ENCODE measurements around the gene POLN. TPM values are rescaled to one million over a fixed set of nuclear protein-coding genes. Genes with fewer than 3 reads are reported as not detected.

POLN gene
- total and polyA plus RNA-seq, 2 experiments from 2014 or later, result 1.8 to 4.0 TPM

GRCh38 chr4:2066571-2067445, 175.1 kb downstream of the POLN start:
- no peak overlapping the region for H3K4me3 ChIP-seq
- H3K4me1 ChIP-seq (ENCODE audit: insufficient read depth), result no peaks in the 10 kb centered on the region
- no peak for ATAC-seq
- H4K20me1 ChIP-seq (replicated peaks; ENCODE audit: insufficient read depth), result no peaks in the 10 kb centered on the region
- no peak overlapping the region for H3K27ac Mint-ChIP-seq
- peaks cover 3% of the 10 kb centered on the region; the same call in 1 of the 3 replicates for H3K36me3 Mint-ChIP-seq (ENCODE audit: low read depth)
- H2AFZ ChIP-seq, result no peak overlapping the region
- H3K27me3 Mint-ChIP-seq (ENCODE audit: insufficient read depth, low read depth, poor library complexity), result peaks cover 15% of the 10 kb centered on the region
- H3K9me2 ChIP-seq (ENCODE audit: insufficient read depth), result no peaks in the 10 kb centered on the region
- no peaks in the 10 kb centered on the region for H3K36me3 ChIP-seq (ENCODE audit: insufficient read depth)
- TF ChIP-seq JUNB (IDR thresholded peaks at IDR 0.05; ENCODE audit: unreplicated experiment) (no peak), NANOG (IDR thresholded peaks at IDR 0.05; ENCODE audit: borderline replicate concordance) (no peak), ZNF114 (CRISPR knock-in tag; IDR thresholded peaks at IDR 0.05) (no peak), STAT1 (IDR thresholded peaks at IDR 0.05; ENCODE audit: unreplicated experiment) (no peak), EZH2phosphoT487 (IDR thresholded peaks at IDR 0.05; ENCODE audit: unreplicated experiment) (no peak), CREB1 (CRISPR knock-in tag; IDR thresholded peaks at IDR 0.05; ENCODE audit: low read depth) (no peak), POLR2AphosphoS5 (IDR thresholded peaks at IDR 0.05; ENCODE audit: low read depth) (no peak), ZNF331 (CRISPR knock-in tag; IDR thresholded peaks at IDR 0.05; ENCODE audit: low read depth) (no peak), EZH2 (IDR thresholded peaks at IDR 0.05; ENCODE audit: low read depth, unreplicated experiment) (no peak)
- TF ChIP-seq, protein P1, sequence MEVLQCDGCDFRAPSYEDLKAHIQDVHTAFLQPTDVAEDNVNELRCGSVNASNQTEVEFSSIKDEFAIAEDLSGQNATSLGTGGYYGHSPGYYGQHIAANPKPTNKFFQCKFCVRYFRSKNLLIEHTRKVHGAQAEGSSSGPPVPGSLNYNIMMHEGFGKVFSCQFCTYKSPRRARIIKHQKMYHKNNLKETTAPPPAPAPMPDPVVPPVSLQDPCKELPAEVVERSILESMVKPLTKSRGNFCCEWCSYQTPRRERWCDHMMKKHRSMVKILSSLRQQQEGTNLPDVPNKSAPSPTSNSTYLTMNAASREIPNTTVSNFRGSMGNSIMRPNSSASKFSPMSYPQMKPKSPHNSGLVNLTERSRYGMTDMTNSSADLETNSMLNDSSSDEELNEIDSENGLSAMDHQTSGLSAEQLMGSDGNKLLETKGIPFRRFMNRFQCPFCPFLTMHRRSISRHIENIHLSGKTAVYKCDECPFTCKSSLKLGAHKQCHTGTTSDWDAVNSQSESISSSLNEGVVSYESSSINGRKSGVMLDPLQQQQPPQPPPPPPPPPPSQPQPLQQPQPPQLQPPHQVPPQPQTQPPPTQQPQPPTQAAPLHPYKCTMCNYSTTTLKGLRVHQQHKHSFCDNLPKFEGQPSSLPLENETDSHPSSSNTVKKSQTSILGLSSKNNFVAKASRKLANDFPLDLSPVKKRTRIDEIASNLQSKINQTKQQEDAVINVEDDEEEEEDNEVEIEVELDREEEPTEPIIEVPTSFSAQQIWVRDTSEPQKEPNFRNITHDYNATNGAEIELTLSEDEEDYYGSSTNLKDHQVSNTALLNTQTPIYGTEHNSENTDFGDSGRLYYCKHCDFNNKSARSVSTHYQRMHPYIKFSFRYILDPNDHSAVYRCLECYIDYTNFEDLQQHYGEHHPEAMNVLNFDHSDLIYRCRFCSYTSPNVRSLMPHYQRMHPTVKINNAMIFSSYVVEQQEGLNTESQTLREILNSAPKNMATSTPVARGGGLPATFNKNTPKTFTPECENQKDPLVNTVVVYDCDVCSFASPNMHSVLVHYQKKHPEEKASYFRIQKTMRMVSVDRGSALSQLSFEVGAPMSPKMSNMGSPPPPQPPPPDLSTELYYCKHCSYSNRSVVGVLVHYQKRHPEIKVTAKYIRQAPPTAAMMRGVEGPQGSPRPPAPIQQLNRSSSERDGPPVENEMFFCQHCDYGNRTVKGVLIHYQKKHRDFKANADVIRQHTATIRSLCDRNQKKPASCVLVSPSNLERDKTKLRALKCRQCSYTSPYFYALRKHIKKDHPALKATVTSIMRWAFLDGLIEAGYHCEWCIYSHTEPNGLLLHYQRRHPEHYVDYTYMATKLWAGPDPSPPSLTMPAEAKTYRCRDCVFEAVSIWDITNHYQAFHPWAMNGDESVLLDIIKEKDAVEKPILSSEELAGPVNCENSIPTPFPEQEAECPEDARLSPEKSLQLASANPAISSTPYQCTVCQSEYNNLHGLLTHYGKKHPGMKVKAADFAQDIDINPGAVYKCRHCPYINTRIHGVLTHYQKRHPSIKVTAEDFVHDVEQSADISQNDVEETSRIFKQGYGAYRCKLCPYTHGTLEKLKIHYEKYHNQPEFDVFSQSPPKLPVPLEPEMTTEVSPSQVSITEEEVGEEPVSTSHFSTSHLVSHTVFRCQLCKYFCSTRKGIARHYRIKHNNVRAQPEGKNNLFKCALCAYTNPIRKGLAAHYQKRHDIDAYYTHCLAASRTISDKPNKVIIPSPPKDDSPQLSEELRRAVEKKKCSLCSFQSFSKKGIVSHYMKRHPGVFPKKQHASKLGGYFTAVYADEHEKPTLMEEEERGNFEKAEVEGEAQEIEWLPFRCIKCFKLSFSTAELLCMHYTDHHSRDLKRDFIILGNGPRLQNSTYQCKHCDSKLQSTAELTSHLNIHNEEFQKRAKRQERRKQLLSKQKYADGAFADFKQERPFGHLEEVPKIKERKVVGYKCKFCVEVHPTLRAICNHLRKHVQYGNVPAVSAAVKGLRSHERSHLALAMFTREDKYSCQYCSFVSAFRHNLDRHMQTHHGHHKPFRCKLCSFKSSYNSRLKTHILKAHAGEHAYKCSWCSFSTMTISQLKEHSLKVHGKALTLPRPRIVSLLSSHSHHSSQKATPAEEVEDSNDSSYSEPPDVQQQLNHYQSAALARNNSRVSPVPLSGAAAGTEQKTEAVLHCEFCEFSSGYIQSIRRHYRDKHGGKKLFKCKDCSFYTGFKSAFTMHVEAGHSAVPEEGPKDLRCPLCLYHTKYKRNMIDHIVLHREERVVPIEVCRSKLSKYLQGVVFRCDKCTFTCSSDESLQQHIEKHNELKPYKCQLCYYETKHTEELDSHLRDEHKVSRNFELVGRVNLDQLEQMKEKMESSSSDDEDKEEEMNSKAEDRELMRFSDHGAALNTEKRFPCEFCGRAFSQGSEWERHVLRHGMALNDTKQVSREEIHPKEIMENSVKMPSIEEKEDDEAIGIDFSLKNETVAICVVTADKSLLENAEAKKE (CRISPR knock-in tag; IDR thresholded peaks at IDR 0.05), result no peak
- TF ChIP-seq, protein P2, sequence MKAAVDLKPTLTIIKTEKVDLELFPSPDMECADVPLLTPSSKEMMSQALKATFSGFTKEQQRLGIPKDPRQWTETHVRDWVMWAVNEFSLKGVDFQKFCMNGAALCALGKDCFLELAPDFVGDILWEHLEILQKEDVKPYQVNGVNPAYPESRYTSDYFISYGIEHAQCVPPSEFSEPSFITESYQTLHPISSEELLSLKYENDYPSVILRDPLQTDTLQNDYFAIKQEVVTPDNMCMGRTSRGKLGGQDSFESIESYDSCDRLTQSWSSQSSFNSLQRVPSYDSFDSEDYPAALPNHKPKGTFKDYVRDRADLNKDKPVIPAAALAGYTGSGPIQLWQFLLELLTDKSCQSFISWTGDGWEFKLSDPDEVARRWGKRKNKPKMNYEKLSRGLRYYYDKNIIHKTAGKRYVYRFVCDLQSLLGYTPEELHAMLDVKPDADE (IDR thresholded peaks at IDR 0.05), result no peak
- TF ChIP-seq, protein P3, sequence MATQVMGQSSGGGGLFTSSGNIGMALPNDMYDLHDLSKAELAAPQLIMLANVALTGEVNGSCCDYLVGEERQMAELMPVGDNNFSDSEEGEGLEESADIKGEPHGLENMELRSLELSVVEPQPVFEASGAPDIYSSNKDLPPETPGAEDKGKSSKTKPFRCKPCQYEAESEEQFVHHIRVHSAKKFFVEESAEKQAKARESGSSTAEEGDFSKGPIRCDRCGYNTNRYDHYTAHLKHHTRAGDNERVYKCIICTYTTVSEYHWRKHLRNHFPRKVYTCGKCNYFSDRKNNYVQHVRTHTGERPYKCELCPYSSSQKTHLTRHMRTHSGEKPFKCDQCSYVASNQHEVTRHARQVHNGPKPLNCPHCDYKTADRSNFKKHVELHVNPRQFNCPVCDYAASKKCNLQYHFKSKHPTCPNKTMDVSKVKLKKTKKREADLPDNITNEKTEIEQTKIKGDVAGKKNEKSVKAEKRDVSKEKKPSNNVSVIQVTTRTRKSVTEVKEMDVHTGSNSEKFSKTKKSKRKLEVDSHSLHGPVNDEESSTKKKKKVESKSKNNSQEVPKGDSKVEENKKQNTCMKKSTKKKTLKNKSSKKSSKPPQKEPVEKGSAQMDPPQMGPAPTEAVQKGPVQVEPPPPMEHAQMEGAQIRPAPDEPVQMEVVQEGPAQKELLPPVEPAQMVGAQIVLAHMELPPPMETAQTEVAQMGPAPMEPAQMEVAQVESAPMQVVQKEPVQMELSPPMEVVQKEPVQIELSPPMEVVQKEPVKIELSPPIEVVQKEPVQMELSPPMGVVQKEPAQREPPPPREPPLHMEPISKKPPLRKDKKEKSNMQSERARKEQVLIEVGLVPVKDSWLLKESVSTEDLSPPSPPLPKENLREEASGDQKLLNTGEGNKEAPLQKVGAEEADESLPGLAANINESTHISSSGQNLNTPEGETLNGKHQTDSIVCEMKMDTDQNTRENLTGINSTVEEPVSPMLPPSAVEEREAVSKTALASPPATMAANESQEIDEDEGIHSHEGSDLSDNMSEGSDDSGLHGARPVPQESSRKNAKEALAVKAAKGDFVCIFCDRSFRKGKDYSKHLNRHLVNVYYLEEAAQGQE (IDR thresholded peaks at IDR 0.05; ENCODE audit: unreplicated experiment), result no peak
- TF ChIP-seq, protein P4, sequence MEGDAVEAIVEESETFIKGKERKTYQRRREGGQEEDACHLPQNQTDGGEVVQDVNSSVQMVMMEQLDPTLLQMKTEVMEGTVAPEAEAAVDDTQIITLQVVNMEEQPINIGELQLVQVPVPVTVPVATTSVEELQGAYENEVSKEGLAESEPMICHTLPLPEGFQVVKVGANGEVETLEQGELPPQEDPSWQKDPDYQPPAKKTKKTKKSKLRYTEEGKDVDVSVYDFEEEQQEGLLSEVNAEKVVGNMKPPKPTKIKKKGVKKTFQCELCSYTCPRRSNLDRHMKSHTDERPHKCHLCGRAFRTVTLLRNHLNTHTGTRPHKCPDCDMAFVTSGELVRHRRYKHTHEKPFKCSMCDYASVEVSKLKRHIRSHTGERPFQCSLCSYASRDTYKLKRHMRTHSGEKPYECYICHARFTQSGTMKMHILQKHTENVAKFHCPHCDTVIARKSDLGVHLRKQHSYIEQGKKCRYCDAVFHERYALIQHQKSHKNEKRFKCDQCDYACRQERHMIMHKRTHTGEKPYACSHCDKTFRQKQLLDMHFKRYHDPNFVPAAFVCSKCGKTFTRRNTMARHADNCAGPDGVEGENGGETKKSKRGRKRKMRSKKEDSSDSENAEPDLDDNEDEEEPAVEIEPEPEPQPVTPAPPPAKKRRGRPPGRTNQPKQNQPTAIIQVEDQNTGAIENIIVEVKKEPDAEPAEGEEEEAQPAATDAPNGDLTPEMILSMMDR (conservative IDR thresholded peaks at IDR 0.05; ENCODE audit: low read depth in 2 of 2), result no peak
- no peak overlapping the region for H3K27ac ChIP-seq (ENCODE audit: low read depth)
- no peaks in the 10 kb centered on the region for H3K79me2 ChIP-seq (replicated peaks; ENCODE audit: insufficient read depth)
- H3K4me3 Mint-ChIP-seq, result no peak overlapping the region
- peaks cover 6% of the 10 kb centered on the region; the same call in 1 of the 2 replicates for H3F3A ChIP-seq (replicated peaks; ENCODE audit: low read depth)
- H3K27me3 ChIP-seq (ENCODE audit: insufficient read depth), result peaks cover 6% of the 10 kb centered on the region; the same call in 1 of the 2 replicates
- H3K4me2 ChIP-seq, result no peak overlapping the region
- peaks cover 16% of the 10 kb centered on the region for H3K4me1 Mint-ChIP-seq
- no peak for DNase-seq (ENCODE audit: low spot score)
- H3K9me3 Mint-ChIP-seq, result no peaks in the 10 kb centered on the region
